ENCODE data around the gene COL6A1.

COL6A1 gene

GRCh38 chr21:46006547-46007491, 25.2 kb downstream of the COL6A1 start:
- no peak for DNase-seq

- no peak for DNase-seq
Measured at GRCh38 chr21:46007492-46007868, 25.9 kb downstream of the COL6A1 start.

GRCh38 chr21:46008893-46009621, 27.5 kb downstream of the COL6A1 start:
- no peak for DNase-seq

GRCh38 chr21:46009951-46010705, 28.6 kb downstream of the COL6A1 start:
- no peak for DNase-seq

GRCh38 chr21:46011267-46011967, 29.8 kb downstream of the COL6A1 start:
- no peak for DNase-seq

DNA sequence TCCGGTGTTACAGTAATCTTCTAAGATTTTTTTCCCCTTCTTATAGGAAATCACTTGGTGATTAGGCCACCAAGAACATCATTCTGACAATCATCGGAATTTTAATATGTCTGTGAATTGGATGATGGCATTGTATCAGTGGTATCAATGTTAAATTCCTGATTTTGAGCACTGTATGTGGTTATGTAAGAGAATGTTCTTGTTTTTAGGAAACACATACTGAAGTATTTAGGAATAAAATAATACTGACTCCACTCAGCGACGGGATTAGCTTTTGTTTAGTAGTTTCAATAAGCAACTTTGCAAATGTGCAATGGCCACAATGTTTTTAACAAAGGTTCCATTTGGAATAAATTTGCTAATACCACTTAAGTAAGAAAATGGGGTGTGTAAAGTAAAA, 30.6 kb downstream of the COL6A1 start:
- no peak for DNase-seq

GRCh38 chr21:46014828-46015227, 33.3 kb downstream of the COL6A1 start:
- no peak for DNase-seq

DNA sequence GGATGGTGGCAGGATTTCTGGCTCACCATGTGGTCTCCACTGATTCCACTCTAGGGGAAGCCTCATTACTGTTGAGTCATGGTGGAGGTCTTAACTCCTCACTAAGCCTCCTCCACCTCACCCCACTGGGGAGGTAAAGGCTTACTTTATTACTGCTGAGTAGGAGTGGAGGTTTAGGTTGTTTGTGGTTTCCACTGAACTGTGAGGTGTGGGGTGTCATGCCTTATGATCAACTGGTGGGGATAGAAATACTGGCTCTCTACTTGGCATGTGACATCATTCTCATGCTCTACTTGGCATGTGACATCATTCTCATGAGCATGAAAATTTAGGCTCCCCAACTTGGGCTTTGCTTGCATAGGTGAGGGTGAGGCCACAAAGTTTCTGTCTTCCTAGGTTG, 35.6 kb downstream of the COL6A1 start:
- DNase-seq, result no peak

- no peak for DNase-seq
Measured at GRCh38 chr21:46017695-46018094, 36.1 kb downstream of the COL6A1 start.

DNA sequence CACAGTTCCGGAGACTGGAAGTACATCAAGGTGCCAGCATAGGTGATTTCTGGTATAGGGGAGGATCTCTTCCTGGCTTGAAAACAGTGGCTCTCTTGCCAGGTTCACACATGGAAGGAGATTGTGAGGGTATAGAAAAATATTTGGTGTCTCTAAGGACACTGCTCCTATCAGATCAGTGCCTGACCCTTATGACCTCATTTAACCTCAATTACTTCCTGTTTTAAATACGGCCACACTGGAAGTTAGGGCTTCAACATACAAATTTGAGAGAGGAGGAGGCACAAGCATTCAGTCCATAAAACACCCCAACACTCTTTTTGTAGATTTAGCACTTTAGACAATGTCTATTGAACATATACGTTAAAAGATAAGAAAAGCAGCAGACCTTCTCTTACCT, 37.0 kb downstream of the COL6A1 start:
- no peak for DNase-seq

GRCh38 chr21:46020581-46020980, 39.0 kb downstream of the COL6A1 start:
- no peak for DNase-seq

GRCh38 chr21:46021398-46021797, 39.8 kb downstream of the COL6A1 start:
- no peak for DNase-seq

DNA sequence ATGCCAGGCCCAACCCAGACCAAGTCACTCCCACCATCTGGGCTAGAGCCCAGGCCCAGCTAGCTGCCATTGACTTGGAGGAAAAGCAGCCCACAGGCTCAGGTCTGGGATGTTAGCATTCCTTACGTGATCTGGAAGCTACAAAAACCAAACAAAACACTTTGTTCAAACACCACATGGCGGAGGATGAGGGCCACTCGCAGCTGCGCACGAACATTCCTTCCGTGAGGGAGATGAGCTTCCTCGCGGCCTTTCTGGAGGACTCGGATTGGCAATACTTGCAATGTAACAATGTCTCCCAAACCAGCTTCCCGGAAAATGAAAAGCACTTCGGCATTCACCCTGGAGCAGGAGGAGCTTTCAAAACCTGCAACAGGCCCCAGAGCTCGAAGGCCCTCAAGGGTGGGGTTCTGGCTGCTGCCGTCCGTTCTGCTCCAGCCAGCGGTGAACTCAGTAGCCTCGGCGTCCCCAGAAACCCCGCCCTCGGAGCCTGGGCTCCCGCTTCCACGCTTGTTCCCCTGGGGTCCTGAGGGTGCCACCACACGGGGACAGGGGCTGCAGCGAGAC, 40.5 kb downstream of the COL6A1 start:
- DNase-seq, result no peak

DNA sequence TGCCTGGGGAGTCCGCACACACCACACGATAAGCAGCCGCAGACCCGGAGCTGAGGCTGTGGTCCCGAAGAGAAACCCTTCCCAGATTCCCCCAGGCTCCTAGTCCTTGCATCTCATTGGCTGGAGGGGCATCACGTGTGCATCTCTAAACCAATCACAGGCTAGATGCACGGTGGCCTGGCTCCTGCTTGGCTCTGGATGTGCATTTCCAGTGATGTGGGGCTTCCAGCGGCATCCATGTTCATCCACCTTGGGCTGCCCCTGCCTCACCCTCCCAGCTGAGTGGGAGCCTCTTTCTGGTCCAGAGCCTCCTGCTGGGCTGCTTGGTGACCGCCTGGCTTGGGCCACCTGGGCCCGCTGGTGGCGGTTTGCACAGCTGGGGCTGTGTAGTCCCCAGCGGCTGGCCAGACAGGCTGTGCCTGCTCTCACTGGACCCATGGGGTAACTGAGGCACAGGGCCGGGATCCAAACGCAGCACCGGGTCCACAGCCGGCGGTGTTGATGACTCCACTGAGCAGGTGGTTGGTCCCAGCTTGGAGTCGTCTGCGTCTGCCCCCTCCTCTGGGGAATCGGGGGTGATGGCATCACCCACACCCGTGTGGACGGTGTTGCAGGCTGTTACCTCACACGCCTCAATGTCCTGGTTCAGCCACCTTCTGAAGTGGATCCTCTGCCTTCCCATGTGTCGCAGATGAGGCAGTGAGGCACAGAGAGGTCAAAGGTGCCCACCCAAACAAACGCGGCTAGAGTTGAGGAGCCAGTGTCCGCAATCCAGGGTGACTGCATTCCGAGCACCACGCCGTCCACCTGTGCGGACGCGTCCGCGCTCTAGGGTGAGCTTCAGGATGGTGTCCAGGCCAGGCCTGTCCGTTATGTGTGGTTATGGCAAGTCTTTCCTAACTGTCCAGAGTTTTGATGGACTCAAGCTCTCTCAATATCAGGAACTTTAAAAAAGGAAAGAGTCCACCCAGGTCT, 41.3 kb downstream of the COL6A1 start:
- DNase-seq, result peak; percentile 15

- DNase-seq, result no peak
Measured at GRCh38 chr21:46023555-46023954, 42.0 kb downstream of the COL6A1 start.

- DNase-seq, result no peak
Measured at GRCh38 chr21:46024141-46024540, 42.6 kb downstream of the COL6A1 start.

GRCh38 chr21:46025113-46025770, 43.7 kb downstream of the COL6A1 start:
- no peak for DNase-seq

DNA sequence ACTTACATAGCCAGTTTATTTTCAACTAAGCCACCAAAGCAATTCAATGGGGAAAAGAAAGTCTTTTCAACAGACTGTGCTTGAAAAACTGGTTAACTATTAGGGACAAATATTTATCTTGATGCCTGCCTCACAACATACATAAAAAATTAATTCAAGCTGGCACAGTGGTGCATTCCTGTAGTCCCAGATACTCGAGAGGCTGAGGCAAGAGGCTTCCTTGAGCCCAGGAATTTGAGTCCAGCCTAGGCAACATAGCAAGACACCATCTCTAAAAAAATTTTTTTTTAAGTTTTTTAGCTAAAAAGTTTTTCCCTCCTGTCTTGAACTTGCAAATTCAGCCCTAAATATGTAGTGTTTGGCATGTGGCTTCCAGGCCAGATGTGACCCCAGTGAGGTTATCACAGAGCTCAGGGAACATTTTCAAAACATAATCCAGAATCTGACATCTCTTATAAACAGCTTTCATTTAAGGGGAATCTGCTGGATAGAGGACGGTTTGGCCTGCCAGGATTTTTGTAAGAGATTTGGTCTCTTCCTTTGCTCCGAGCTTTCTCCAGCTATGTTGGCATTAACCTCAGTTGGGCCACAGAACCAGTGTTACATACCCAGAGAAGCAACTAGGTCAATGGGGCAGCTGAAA, 46.4 kb downstream of the COL6A1 start:
- DNase-seq, result no peak

- DNase-seq, result no peak
Measured at GRCh38 chr21:46028573-46029091, 47.1 kb downstream of the COL6A1 start.
